Smooth muscle cell (in vitro differentiated cells): ENCODE results near the gene FMNL1. TPM values are rescaled to one million over a fixed set of nuclear protein-coding genes. Genes with fewer than 3 reads are reported as not detected.

ENCODE experiments used
- DNase-seq: peaks from one replicate; lab custom pipeline; 2025; ENCODE audit not compliant: unreplicated experiment; lab: John Stamatoyannopoulos, UW
- H2AFZ ChIP-seq: fragments of 200-600 bp; sonication (generic); 2 replicates; pipeline ENCODE4 v1.6.0; 2016; ENCODE audit warnings: antibody characterized with exemption, low read depth, mild to moderate bottlenecking
- H3F3A ChIP-seq: fragments of 200-600 bp; sonication (generic); 2 replicates; pipeline ENCODE4 v1.6.0; 2017; ENCODE audit warnings: antibody characterized with exemption, low read depth
- H3K27ac ChIP-seq: fragments of 200-600 bp; sonication (generic); 2 replicates; pipeline ENCODE4 v1.5.1; 2016; ENCODE audit warnings: low read depth, mild to moderate bottlenecking
- H3K27me3 ChIP-seq: fragments of 200-600 bp; sonication (generic); 2 replicates; pipeline ENCODE4 v1.6.1; 2016; ENCODE audit warnings: low read depth, mild to moderate bottlenecking
- H3K36me3 ChIP-seq: fragments of 200-600 bp; sonication (generic); 2 replicates; pipeline ENCODE4 v1.5.1; 2016; ENCODE audit warnings: low read depth
- H3K4me1 ChIP-seq: fragments of 200-600 bp; sonication (generic); 2 replicates; pipeline ENCODE4 v1.5.1; 2016; ENCODE audit warnings: low read depth
- H3K4me2 ChIP-seq: fragments of 200-600 bp; sonication (generic); 2 replicates; pipeline ENCODE4 v1.6.0; 2016; ENCODE audit warnings: mild to moderate bottlenecking
- H3K4me3 ChIP-seq: fragments of 200-600 bp; sonication (generic); 2 replicates; pipeline ENCODE4 v1.5.1; 2016; ENCODE audit warnings: mild to moderate bottlenecking
- H3K79me2 ChIP-seq: fragments of 200-600 bp; sonication (generic); 2 replicates; pipeline ENCODE4 v1.6.0; 2016; ENCODE audit warnings: low read depth, mild to moderate bottlenecking
- H3K9ac ChIP-seq: fragments of 200-600 bp; sonication (generic); 2 replicates; pipeline ENCODE4 v1.6.0; 2016; ENCODE audit warnings: low read depth
- H3K9me3 ChIP-seq: fragments of 200-600 bp; sonication (generic); replicated peaks from 2 replicates; pipeline ENCODE4 v1.5.1; 2016; ENCODE audit warnings: low read depth
- H4K20me1 ChIP-seq: fragments of 200-600 bp; sonication (generic); 2 replicates; pipeline ENCODE4 v1.6.0; 2016; ENCODE audit warnings: low read depth
- WGBS: methylation state at CpG from one replicate; pipeline ENCODE4 v1.1.7; 2016; ENCODE audit warnings: low lambda C conversion rate; 5-methylcytosine and 5-hydroxymethylcytosine counted together
- polyA plus RNA-seq: library from polyadenylated mRNA; unstranded; fragments of >200 nt; fragmentation: Nextera tagmentation; extraction: Ambion mirVana; gene quantifications from 2 replicates; pipeline ENCODE4 v1.2.1, GENCODE V29; 2016
- total RNA-seq: library from RNA; depleted of rRNA; stranded (reverse); fragments of >200 nt; gene quantifications from 2 replicates; pipeline ENCODE4 v1.2.3, GENCODE V29; 2014
- TF ChIP-seq, protein P1 (sequence below): fragments of 200-600 bp; sonication (generic); IDR thresholded peaks from 2 replicates; pipeline ENCODE4 v1.5.1; 2017; ENCODE audit warnings: borderline replicate concordance, mild to moderate bottlenecking, antibody characterized with exemption; ENCODE audit not compliant: insufficient read depth, poor library complexity, severe bottlenecking

FMNL1 gene
- total and polyA plus RNA-seq, 2 experiments from 2014 or later = 0.37 to 0.90 TPM

- peaks cover 5% of the 10 kb centered on the region for H3K4me1 ChIP-seq
- TF ChIP-seq, protein P1, sequence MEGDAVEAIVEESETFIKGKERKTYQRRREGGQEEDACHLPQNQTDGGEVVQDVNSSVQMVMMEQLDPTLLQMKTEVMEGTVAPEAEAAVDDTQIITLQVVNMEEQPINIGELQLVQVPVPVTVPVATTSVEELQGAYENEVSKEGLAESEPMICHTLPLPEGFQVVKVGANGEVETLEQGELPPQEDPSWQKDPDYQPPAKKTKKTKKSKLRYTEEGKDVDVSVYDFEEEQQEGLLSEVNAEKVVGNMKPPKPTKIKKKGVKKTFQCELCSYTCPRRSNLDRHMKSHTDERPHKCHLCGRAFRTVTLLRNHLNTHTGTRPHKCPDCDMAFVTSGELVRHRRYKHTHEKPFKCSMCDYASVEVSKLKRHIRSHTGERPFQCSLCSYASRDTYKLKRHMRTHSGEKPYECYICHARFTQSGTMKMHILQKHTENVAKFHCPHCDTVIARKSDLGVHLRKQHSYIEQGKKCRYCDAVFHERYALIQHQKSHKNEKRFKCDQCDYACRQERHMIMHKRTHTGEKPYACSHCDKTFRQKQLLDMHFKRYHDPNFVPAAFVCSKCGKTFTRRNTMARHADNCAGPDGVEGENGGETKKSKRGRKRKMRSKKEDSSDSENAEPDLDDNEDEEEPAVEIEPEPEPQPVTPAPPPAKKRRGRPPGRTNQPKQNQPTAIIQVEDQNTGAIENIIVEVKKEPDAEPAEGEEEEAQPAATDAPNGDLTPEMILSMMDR = no peak
- 14% methylated on average over 6 of the region's 6 CpGs for WGBS
- H2AFZ ChIP-seq = no peak overlapping the region
- H3K27me3 ChIP-seq = peaks cover 5% of the 10 kb centered on the region
- no peaks in the 10 kb centered on the region for H3K9me3 ChIP-seq
- no peak overlapping the region for H3K27ac ChIP-seq
- DNase-seq = no peak
- no peak overlapping the region for H3K4me2 ChIP-seq
- H3K79me2 ChIP-seq = no peaks in the 10 kb centered on the region
- H3F3A ChIP-seq = no peaks in the 10 kb centered on the region
- no peaks in the 10 kb centered on the region for H4K20me1 ChIP-seq
- H3K9ac ChIP-seq = no peak overlapping the region
- no peak overlapping the region for H3K4me3 ChIP-seq
- no peaks in the 10 kb centered on the region for H3K36me3 ChIP-seq
Measured at GRCh38 chr17:45234641-45235415, 13.1 kb downstream of the FMNL1 start.

- H3F3A ChIP-seq = no peaks in the 10 kb centered on the region
- no peaks in the 10 kb centered on the region for H3K79me2 ChIP-seq
- DNase-seq = peak; percentile 16
- H3K4me2 ChIP-seq = no peak overlapping the region
- no peaks in the 10 kb centered on the region for H3K36me3 ChIP-seq
- H4K20me1 ChIP-seq = no peaks in the 10 kb centered on the region
- peaks cover 7% of the 10 kb centered on the region for H3K4me1 ChIP-seq
- TF ChIP-seq, protein P1 = peak; percentile 72
- H2AFZ ChIP-seq = no peak overlapping the region
- 48% methylated on average over 20 of the region's 20 CpGs for WGBS
- no peak overlapping the region for H3K4me3 ChIP-seq
- no peak overlapping the region for H3K9ac ChIP-seq
- H3K9me3 ChIP-seq = no peaks in the 10 kb centered on the region
- no peak overlapping the region for H3K27ac ChIP-seq
- H3K27me3 ChIP-seq = peaks cover 13% of the 10 kb centered on the region
Measured at GRCh38 chr17:45235416-45236281, 14.0 kb downstream of the FMNL1 start.

GRCh38 chr17:45236282-45236606, 14.6 kb downstream of the FMNL1 start:
- Histone ChIP-seq H3K27me3 (peaks cover 19% of the 10 kb centered on the region), H3F3A (no peaks in the 10 kb centered on the region), H4K20me1 (no peaks in the 10 kb centered on the region), H3K36me3 (no peaks in the 10 kb centered on the region), H3K4me2 (no peak overlapping the region), H3K27ac (no peak overlapping the region), H3K4me1 (peaks cover 8% of the 10 kb centered on the region), H3K9ac (no peak overlapping the region), H3K4me3 (no peak overlapping the region), H3K9me3 (no peaks in the 10 kb centered on the region), H2AFZ (no peak overlapping the region), H3K79me2 (no peaks in the 10 kb centered on the region)
- TF ChIP-seq, protein P1 = no peak
- 81% methylated on average over 5 of the region's 5 CpGs for WGBS
- no peak for DNase-seq
